NCI-H187 (cell line): ENCODE measurements around the gene GPC6.

Experiments
- DNase-seq, 2 experiments: peaks; one replicate each; lab custom pipeline; 2025; lab: John Stamatoyannopoulos, UW

The GPC6 gene

DNA sequence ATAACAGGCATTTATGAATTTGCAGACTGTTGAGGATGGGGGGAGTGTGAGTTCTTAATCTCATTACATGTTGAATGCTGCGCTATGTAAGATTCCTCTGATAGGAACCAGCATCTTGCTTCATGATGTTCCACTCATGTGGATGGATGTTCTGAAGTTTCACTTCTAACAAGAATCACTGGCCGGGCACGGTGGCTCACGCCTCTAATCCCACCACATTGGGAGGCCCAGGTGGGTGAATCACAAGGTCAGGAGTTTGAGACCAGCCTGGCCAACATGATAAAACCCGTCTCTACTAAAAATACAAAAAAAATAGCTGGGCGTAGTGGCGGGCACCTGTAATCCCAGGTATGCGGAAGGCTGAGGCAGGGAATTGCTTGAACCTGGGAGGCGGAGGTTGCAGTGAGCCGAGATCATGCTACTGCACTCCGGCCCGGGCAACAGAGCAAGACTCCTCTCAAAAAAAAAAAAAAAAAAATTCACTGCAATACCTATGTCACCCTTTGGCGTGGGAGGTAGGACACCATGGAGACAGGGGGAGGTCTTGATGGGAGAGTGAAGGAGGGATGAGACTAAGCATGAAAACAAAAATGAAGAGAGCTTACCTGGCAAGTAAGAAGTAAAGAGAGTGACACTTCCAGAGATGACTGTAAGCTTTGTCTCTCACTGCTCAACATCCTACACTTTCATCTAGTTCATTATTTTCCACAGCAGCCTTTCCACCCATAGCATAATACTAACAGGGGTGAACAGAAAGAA is 1119.8 kb downstream of the GPC6 start:
- no peak for DNase-seq

- no peak for DNase-seq
These were observed 1124.8 kb downstream of the GPC6 start for GRCh38 chr13:94351292-94351990.

DNA sequence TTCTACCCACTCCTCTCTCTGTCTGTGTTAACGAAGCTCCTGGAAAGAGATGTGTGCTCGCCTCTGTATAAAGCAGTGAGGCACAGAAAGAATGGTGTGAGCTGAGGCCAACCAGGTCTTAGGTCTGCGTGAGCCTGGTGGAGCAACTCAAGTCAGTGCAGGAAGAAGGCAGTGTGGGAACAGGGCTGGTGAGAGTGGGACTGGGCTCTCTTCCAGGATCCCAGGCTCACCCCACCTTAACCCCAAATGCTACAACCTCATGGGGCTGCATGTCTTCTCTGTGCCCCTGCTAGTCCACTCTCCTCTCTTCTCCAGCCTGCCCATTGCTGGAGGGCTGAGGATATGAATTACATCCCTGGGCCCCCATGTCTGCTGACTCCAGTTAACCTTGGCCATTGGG is 1125.5 kb downstream of the GPC6 start:
- DNase-seq, result no peak

DNA sequence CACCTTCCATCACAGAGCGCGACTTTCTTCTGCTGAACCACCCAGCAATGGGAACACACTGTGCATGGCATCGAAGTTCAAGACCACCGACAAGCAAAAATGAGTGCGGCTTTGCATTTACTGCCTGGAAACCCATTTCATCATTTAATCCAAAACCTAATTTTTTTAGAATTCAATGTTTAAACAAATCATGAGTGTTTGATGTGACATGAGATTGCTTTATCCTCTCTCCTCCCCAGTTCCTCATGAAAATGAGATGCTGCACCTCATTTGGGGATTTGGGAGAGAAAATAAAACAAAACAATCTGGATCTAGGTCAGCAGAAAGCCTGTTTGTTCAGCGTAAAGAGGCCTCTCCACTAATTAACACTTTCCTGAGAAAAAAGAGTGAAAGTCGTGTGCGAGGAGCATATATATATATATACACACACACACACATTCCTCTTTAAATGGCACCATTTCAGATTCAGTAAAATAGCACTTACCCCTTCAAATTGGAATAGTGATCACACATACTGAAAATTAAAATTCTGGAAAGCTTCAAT is 1126.6 kb downstream of the GPC6 start:
- DNase-seq, result no peak

- no peak for DNase-seq
These were observed 1133.3 kb downstream of the GPC6 start for GRCh38 chr13:94359875-94360274.

- peak; percentile 67 to 81 for DNase-seq
These were observed 1135.9 kb downstream of the GPC6 start for GRCh38 chr13:94362411-94362909.

GRCh38 chr13:94366677-94367076 is 1140.1 kb downstream of the GPC6 start:
- no peak for DNase-seq

DNA sequence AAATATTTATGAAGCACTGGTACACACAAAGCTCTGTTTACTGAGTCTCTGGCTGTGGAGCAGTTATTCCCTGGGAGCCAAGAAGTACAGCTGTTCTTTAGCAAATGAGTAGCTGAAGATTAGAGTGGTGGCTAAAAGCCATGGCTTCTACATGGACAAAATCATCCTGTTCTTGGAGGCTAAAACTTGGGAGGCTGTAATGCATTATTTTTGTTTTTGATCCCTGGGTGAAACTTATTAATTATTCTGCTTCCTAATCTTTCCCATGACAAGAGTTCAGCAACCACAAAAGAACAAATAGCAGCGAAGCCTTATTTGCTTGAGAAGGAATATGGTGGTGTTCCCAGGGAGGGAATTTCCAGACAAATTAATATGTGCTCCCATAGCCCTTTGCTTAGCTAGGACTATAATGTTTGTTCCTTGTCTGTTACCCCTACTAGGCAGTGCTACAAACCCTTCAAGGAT is 1143.4 kb downstream of the GPC6 start:
- DNase-seq, result no peak

- DNase-seq, result no peak
These were observed 1145.2 kb downstream of the GPC6 start for GRCh38 chr13:94371855-94372254.

- DNase-seq, result peak; percentile 87 to 89
These were observed 1155.9 kb downstream of the GPC6 start for GRCh38 chr13:94382517-94382916.

- DNase-seq, result no peak
These were observed 1156.4 kb downstream of the GPC6 start for GRCh38 chr13:94382960-94383359.

- no peak for DNase-seq
These were observed 1157.8 kb downstream of the GPC6 start for GRCh38 chr13:94384231-94384905.

DNA sequence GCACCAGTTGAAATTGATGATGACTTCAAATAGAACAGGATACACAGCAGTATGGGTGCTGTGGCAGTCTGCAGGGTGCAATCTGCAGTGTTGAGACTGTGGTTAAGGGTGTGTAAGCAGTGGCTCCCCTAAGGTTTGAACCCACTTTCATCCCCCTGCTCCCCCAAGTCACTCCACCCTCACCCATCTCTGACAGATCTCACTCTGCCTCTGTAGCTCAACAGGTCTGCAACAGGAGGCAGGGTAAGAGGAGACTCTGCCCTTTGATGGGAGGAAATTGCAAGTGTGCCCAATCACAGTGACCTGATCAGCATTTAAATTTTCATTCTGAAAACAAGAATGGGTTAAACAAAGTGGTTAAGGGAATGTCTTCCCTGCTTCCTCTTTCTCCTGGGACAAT is 1160.4 kb downstream of the GPC6 start:
- DNase-seq, result no peak

- no peak for DNase-seq
These were observed 1163.2 kb downstream of the GPC6 start for GRCh38 chr13:94389604-94390351.

DNA sequence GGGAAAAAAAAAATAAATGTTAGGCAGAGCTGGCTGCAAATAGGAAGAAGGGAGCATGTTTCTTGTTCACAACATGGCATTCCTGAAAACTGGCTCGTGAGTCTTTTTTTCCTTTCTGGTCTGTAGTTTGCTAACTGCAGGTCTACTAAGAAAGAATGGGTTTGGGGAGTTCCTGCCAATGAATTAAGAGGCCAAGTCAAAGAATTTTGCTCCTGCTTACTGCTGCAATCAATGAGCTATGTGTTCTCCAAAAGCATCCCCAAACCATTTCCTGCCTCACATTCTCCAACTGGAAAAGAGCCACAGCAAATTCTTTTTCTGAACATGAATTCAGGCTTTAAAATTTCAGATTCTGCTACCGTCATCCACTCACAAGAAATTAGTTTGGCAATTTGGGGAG is 1164.3 kb downstream of the GPC6 start:
- DNase-seq, result no peak

DNA sequence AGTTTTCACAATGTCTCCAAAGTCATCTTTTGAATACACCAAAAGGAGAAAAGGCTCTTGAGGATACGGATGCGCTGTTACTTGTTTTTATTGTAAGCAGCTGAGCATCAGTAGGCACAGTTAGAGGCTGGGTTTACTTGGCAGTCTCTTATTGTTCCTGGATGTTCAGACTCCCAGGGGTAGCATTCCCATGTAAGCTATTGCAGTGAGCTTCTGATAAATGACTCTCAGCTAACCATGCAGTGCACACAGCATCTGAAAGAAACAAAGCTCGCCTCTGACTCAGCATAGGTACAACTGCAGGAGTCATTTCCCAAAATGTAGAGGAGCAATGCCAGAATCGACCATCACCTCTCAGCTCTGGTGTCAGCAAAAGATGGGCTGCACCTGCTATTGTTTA is 1168.1 kb downstream of the GPC6 start:
- no peak for DNase-seq

- no peak for DNase-seq
These were observed 1169.3 kb downstream of the GPC6 start for GRCh38 chr13:94395860-94396259.

- DNase-seq, result no peak
These were observed 1173.2 kb downstream of the GPC6 start for GRCh38 chr13:94399812-94400211.

GRCh38 chr13:94400874-94401273 is 1174.3 kb downstream of the GPC6 start:
- DNase-seq, result no peak

GRCh38 chr13:94408314-94409036 is 1181.9 kb downstream of the GPC6 start:
- DNase-seq, result no peak

- no peak for DNase-seq
These were observed 1185.1 kb downstream of the GPC6 start for GRCh38 chr13:94411747-94412146.
